Activated T-cell treated with anti-CD3 and anti-CD28 coated beads for 1 hour (primary cell): ENCODE measurements around the gene KRTAP1-1.
"Not testable (repeated sequence)": the region's sequence is repeated elsewhere in the genome, so short reads cannot be mapped to it uniquely, and the experiment has no call there.

Source experiments
- DNase-seq: peaks from one replicate; pipeline ENCODE4 v3.0.0-alpha.2; 2020; ENCODE audit warnings: low read depth

Gene KRTAP1-1, protein sequence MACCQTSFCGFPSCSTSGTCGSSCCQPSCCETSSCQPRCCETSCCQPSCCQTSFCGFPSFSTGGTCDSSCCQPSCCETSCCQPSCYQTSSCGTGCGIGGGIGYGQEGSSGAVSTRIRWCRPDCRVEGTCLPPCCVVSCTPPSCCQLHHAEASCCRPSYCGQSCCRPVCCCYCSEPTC

DNA sequence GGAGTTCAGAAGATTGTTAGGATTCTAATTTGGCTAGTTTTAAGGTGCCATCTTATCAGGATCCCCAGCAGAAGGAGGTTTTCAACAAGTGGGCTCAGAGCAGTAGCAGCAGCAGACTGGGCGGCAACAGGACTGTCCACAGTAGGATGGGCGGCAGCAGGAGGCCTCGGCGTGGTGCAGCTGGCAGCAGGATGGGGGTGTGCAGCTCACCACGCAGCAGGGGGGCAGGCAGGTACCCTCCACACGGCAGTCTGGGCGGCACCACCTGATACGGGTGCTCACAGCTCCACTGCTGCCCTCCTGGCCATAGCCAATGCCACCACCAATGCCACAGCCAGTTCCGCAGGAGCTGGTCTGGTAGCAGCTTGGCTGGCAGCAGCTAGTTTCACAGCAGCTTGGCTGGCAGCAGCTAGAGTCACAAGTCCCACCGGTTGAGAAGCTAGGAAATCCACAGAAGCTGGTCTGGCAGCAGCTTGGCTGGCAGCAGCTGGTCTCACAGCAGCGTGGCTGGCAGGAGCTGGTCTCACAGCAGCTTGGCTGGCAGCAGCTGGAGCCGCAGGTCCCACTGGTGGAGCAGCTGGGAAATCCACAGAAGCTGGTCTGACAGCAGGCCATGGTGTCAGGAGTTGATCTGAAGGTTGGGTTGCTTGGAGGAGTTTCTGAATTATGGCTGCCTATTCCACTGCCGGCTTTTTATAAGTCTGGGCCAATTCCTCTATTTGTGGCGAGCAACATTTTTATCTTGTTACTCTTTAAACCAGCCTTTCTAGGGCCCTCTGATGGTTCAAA is at the start of gene KRTAP1-1:
Gene KRTAP1-1, minus strand, starts transcription at position 668 of the 789 bp plus-strand sequence. Its CDS starts 53 bp downstream, at position 615.
- DNase-seq: not testable (repeated sequence)

DNA sequence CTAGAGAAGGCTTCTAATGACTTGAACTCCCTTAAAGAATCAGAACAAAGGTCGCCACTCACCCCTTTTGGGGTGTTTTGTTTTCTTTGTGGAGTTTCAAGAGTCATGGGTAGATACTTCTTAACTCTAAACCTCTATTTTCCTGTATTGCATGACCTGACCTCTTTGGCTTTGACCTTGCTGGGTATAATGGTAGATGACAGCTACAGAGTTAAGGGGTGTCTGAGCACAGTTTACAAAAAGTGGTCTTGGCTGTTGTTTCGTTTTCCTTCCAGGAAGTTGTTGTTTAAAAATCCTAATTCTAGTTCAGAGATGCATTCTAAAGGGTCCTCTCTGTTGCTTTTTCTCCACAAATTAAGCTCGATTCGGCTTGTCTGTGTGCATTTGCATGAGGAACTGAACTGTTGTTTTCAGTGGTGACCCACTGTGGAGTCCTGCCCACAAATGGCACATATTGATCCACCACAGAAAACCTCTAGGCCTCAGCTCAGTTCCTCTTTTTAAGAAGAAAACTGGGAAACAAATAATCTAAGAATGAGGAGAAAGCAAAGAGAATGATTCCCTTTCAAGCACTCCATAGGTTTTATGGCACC is 47.6 kb upstream of the KRTAP1-1 start:
- DNase-seq: not testable (repeated sequence)

DNA sequence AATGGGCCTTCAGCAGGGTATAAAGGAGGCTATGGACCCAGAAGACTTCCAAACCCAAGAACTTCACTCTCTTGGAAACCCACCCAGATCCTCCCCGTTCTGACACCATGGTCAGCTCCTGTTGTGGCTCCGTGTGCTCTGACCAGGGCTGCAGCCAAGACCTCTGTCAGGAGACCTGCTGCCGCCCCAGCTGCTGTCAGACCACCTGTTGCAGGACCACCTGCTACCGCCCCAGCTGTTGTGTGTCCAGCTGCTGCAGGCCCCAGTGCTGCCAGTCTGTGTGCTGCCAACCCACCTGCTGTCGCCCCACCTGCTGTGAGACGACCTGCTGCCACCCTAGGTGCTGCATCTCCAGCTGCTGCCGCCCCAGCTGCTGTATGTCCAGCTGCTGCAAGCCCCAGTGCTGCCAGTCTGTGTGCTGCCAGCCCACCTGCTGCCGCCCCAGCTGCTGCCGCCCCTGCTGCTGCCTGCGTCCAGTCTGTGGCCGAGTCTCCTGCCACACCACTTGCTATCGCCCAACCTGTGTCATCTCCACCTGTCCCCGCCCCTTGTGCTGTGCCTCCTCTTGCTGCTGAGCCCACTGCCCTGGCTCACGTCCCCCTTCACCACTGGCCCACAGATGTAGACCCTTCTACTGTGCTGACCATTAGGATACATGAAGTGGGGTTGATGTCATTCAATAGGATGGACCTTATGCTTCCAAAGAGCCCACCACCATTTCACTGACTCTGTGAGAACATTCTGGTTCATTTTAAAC is 43.0 kb upstream of the KRTAP1-1 start, which contains the start of gene KRTAP4-7:
Gene KRTAP4-7, plus strand, starts transcription at position 51 of the 757 bp plus-strand sequence. Its CDS starts 57 bp downstream, at position 108.
- DNase-seq: not testable (repeated sequence)

DNA sequence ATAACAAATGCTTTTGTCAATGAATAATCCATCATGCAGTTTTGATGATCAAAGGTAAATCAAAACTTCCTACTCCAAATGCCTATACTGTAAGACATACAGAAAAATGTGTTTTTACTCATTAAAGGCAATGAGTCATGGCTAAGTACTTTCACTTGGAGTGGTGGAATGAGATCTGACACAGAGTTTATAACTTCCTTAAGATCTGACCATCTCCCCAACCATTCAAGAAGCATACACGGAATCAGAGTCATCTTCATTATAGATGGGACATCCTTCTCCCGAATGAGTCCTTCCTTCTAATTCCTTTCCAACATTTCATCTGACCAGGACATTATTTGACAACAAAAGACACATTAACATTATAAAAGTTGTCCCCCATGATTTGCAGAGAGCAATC is 42.2 kb upstream of the KRTAP1-1 start:
- not testable (repeated sequence) for DNase-seq

DNA sequence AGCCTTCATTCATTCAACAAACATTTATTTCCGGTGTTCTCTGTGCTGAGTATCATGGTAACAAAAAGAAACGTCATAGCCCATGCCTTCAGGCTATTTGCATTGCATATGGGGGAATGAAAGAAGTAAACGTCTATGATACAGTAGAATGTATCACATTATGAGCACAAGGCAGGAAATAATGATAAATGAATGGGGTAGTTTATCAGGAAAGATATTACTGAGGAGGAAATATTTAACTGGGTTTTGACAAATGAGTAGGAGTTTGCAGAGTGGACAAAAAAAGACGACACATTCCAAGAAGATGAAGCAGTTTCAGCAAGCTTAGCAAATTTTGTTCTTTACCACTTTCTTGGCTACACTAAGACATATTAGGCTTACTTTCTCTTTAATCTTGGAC is 41.4 kb upstream of the KRTAP1-1 start:
- no peak for DNase-seq

DNA sequence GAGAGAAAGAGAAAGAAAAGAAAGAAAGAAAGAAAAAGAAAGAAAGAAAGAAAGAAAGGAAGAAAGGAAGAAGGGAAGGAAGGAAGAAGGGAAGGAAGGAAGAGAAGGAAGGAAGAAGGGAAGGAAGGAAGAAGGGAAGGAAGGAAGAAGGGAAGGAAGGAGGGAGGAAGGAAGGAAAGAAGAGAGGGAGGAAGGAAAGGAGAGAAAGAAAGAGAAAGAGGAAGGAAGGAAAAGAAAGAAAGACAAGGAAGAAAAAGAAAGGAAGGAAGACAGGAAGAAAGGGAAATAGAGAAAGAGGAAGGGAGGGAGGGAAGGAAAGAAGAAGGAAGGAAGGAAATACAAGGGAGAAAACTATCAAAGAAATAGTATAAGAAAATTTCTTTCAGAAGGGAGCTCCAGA is 35.5 kb upstream of the KRTAP1-1 start:
- DNase-seq: no peak

DNA sequence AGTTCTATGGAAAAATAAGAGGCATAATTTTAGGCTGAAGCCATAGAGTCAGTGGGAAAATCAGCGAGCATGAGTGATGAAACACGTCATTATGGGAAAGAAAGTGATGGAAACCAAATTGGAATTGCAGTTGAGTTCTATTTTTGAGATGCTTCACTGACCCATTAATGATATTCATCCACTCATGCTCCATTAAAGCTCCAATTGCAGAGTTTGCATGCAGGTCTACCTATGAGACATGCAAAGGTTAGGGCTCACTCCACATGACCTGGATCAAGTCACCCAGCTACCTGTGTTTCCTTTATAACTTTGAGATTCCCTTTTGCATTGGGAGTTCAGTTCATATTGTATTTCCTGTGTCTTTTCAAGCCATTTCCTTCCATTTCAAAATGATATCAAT is 32.4 kb upstream of the KRTAP1-1 start:
- DNase-seq: no peak

DNA sequence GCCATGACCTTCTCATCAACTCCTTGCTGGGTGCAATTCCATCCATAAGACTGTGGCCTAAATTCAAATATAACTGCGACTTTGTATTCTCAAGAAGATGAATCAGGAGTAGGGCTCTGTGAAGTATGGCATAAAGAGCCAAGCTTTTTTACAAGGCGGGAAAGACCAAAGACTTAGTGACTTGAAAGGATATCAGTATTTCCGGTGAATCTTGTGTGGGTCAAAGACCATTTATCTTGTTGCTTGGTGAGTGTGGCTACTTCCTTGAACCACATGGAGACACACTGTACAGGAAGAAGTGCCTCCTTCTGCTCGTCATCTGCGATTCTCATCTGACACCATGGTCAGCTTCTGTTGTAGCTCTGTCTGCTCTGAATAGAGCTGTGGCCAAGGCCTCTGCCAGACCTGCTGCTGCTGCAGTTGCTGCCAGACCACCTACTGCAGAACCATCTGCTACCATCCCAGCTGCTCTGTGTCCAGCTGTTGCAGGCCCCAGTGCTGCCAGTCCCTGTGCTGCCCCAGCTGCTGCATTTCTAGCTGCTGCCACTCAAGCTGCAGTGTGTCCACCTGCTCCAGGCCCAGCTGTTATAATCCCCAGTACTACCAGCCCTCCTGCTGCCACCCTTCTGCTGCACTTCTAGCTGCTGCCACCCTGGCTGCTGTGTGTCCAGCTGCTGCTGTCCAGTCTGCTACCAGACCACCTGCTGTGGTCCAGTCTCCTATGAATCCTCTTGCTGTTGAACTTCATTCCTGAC is 30.5 kb upstream of the KRTAP1-1 start:
- DNase-seq: no peak

DNA sequence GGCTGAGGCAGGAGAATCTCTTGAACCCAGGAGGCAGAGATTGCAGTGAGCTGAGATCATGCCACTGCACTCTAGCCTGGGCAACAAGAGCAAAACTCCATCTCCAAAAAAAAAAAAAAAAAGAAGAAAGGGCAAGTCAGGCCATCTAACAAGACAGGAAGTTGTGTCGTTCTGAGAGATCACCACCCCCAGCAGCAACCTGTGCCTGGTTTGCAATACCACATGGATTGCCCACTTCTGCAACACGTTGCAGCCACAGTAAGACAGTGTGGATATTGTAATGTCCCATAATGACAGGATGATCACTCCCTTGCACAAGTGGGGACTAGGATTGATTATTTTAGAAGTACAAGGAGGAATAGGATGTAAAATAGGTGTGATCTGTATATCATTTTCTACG is 27.8 kb upstream of the KRTAP1-1 start:
- DNase-seq: no peak

DNA sequence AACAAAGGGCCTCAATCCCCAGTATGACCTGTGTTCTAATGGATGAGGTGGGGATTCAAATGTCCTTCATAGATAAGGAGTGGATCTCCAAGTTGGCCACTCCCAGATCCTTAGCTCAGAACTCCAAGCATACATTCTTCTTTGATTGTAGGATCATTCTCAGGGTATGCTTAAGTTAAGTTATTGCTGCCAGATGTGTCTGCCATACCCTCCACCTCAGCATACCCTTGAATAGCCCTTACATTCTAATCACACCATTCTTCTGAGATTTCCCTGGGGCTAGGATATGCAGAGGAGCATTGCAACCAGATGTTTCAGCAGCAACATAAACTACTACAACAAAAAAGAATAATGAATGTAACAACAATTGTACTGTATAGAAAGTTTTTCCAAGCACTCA is 26.0 kb upstream of the KRTAP1-1 start:
- DNase-seq: no peak

DNA sequence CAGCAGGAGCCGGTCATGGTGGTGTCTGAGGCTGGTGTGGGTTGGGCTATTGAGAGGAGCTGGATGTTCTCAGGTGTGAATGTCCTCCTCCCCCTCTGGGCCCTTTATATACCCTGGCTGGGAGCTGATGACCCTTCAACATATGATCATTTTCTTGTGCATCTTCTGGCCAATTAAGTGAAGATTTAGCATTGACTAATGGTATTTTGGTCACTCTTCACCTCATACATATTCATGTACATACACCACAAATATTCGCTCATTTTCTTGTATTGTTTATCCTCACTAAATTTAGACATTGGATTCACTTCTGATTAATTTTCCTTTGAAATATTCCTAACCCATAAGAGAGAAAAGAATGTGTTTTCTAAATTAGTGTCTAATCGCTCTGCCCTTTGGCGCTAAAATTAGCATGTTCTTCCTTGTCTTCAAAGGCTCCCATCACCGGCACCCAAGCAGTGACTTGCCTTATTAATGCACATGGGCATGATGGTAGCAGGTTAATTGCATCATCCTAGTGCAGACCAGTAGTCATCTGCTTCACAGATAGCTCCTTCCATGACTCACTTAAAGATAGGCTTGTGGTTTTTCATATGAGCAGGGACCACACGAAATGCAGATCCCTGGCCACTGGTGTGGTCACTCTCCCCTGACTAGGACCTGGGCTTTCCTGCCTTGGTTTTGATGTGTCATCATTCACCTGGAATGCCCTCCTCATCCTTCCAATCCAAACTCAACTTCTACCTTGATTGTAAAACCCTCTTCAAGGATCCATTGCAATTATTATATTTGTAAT is 24.8 kb upstream of the KRTAP1-1 start, which contains the start of gene KRTAP2-4:
Gene KRTAP2-4, minus strand, starts transcription at position 51 of the 796 bp plus-strand sequence. Its CDS starts 34 bp downstream, at position 17.
- DNase-seq: no peak

DNA sequence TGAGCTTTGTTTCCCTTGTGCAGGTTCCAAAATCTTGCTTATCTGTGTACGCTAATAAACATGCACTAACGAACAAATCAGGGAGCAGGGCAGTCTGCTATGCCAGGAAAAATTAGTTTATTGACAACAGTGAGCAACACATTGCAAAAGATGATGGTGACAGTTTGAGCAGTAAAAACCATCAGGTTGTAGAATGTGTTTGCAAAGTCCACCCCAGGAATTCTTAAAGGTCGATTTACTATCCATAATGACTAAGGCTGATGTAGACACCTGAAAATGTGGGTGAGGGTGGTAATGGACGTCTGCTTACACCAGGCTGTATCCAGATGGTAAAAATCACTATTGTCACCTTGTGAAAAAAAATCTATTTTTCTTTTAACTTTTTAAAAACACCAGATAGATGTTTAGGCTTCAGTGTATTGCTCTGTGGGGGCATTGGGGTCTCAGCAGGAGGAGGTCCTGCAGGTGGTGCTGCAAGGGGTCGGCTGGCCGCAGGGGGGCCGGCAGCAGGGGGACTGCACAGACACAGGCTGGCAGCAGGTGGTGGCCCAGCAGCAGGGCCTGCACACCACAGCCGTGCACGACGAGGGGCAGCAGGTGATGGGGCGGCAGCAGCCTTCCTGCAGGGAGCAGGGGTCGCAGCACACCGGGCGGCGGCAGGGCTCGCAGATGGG is 23.9 kb upstream of the KRTAP1-1 start:
- not testable (repeated sequence) for DNase-seq

DNA sequence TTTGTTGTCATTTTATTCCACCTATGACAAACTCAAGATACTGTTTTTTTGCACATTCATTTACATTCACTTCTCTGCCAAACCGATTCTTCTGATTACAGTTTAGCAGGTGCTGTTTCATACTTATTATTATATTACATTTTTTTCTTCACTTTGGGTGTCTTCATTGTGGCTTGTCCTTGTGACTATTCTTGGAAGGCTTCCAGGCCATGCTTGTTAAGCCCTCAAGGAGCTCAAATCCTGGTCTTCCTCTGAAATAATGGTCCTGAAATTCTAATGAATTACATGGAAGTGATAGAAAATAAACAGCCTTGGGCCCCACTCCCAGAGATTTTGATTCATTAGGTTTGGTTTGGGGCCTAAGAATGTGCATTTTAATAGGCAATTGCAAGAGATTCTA is 23.1 kb upstream of the KRTAP1-1 start:
- no peak for DNase-seq

DNA sequence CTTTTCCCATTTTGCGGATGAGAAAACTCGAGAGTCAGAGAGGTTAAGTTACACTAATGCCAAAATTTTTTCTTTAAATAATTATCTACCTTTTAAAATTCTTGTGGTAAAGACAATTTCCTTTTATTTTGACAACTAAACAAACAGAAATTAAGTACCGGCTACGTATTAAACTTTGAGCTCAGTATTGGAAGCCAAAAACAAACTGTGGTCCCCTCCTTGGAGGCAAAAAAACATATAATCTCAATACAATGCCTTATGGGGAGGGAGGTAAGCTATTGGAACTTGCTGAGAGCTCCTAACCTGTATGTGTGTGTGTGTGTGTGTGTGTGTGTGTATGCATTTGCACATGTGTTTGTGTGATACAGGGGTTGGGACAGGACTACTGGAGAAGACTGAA is 22.2 kb upstream of the KRTAP1-1 start:
- no peak for DNase-seq

DNA sequence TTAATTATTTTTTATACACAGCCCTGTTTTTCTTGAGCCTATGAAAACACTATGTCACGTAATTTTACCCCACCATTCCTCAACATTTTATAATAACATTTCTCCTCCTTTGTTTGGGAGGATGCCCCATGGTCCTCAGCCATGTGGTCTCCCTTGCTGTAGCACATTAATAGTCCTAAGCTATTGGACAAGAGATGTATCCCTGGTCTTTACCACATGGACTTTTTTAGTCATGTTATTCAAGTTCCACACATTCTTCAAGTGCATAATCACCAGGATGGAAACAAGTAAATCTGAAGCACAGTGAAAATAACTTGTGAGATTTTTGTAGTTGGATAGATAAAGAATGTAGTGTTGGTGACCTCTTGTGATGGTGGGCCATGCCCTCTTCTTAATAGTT is 20.7 kb upstream of the KRTAP1-1 start:
- DNase-seq: no peak

DNA sequence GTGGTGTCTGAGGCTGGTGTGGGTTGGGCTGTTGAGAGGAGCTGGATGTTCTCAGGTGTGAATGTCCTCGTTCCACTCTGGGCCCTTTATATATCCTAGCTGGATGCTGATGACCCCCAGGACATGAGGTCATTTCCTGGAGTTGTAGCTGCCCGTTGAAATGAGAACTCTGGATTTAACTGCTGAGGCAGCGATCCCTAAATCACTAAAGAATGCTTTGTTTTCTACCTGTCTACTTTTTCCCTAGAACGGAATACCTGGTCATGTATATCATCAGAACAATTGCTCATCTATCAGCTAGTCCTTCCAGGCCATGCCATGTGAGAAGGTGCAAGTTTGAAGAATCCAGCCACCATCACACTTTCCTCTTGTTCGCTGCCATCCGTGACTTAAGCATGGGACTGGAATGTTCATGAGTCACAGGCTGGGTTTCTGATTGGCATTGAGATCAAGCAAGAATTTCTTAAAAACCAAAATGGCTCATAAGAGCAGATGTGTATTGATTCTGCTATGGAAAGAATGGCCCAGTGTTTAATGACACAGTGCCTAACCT is 18.9 kb upstream of the KRTAP1-1 start, which contains the start of gene KRTAP2-3:
Gene KRTAP2-3, minus strand, starts transcription at position 63 of the 553 bp plus-strand sequence. CDS start 64 bp downstream, outside the sequence.
- DNase-seq: no peak

DNA sequence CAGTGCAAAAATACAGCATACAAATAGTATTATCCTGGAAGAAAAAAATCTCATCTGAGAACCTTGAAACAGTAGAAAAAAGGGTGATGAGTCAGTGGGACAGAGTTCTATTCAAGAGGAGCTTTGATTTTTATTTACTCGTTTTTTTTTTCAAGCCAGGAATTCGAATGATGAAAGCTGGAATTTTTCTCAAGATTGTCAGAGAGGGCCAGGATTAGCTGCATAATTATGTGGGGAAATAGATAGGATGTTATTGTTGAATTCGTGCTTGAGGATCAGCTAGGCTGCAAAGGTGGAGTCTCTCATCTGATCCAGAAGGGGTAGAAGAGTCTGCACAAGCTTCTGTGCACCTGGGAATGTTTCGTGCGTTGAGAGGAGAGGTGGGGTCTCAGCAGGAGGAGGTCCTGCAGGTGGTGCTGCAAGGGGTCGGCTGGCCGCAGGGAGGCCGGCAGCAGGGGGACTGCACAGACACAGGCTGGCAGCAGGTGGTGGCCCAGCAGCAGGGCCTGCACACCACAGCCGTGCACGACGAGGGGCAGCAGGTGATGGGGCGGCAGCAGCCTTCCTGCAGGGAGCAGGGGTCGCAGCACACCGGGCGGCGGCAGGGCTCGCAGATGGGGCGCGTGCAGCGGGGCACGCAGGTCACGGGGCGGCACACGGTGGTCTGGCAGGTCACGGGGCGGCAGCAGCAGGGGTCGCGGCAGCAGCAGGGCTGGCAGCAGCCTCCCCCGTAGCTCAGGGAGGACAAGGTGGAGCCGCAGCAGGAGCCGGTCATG is 18.2 kb upstream of the KRTAP1-1 start:
- not testable (repeated sequence) for DNase-seq

DNA sequence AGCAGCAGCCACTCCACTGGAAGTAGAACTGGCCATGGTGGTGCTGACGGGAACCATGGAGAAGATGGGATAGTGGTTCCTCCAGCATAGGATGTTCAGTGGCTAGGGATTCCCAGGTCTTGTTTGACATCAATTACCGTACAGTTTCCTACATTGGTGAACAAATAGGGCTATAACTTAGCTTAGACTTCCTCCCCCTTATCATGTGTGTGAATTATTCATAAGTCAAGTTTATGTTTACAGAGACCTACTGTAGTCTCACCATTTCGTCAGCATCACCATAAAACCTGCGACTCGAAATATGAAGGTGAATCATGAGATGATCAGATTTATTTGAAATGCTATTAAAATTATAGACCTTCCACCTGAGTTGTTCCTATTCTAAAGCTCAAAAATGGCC is 17.5 kb upstream of the KRTAP1-1 start:
- no peak for DNase-seq

DNA sequence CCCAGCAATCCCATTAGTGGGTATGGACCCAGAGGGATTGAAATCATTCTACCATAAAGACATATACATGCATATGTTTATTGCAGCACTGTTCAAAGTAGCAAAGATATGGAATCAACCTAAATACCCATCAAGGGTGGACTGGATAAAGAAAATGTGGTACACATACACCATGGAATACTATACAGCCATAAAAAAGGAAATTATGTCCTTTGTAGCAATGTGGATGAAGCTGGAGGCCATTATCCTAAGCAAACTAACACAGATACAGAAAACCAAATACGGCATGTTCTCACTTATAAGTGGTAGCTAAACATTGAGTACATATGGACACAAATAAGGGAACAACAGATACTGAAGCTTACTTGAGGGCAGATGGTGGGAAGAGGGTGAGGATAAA is 16.3 kb upstream of the KRTAP1-1 start:
- no peak for DNase-seq
